Spleen (tissue), 11 donors: ENCODE data around the gene SYT14. TPM values are rescaled to one million over a fixed set of nuclear protein-coding genes. Genes with fewer than 3 reads are reported as not detected.
"Not testable (repeated sequence)": the region's sequence is repeated elsewhere in the genome, so short reads cannot be mapped to it uniquely, and the experiment has no call there.

Experiments
- DNase-seq: peaks from one replicate; pipeline ENCODE4 v3.0.0-alpha.2; 2020
- H3K27ac ChIP-seq, 8 donors: fragments of 200-600 bp; sonication (generic) in 7 of 8; 1 replicate in 4 of 8; 2 replicates in 4 of 8; pipeline versions ENCODE4 v1.5.0 to v1.8.0; 2016 to 2021; ENCODE audit warnings: inconsistent platforms in 4 of 8, mild to moderate bottlenecking in 4 of 8, moderate library complexity in 1 of 8
- H3K27me3 ChIP-seq, 7 donors: fragments of 200-600 bp; sonication (generic) in 6 of 7; replicated peaks in 1 of 7; 1 replicate in 4 of 7; 2 replicates in 3 of 7; pipeline versions ENCODE4 v1.5.0 to v1.8.0; 2016 to 2021; ENCODE audit warnings: inconsistent platforms in 3 of 7, mild to moderate bottlenecking in 1 of 7
- H3K36me3 ChIP-seq, 6 donors: fragments of 200-600 bp; sonication (generic) in 5 of 6; 1 replicate in 4 of 6; 2 replicates in 2 of 6; pipeline versions ENCODE4 v1.5.0 to v1.8.0; 2016 to 2021; ENCODE audit warnings: inconsistent platforms in 2 of 6
- H3K4me1 ChIP-seq, 6 donors: fragments of 200-600 bp; sonication (generic) in 5 of 6; 1 replicate in 3 of 6; 2 replicates in 3 of 6; pipeline versions ENCODE4 v1.5.0 to v1.8.0; 2016 to 2021; ENCODE audit warnings: inconsistent platforms in 3 of 6
- H3K4me3 ChIP-seq, 8 donors: fragments of 200-600 bp; sonication (generic) in 7 of 8; 1 replicate in 4 of 8; 2 replicates in 4 of 8; pipeline versions ENCODE4 v1.5.0 to v1.8.0; 2016 to 2021; ENCODE audit warnings: inconsistent platforms in 4 of 8, mild to moderate bottlenecking in 4 of 8, moderate library complexity in 2 of 8
- H3K9me3 ChIP-seq, 8 donors: fragments of 200-600 bp; sonication (generic) in 7 of 8; 1 replicate in 4 of 8; 2 replicates in 4 of 8; pipeline versions ENCODE4 v1.5.0 to v1.8.0; 2016 to 2021; ENCODE audit warnings: inconsistent platforms in 4 of 8
- CTCF ChIP-seq, 11 experiments: fragments of 200-600 bp in 7 of 11; fragments of 450-650 bp in 4 of 11; sonication (generic) in 4 of 11; IDR thresholded peaks in 8 of 11; conservative IDR thresholded peaks in 3 of 11; 1 replicate in 7 of 11; 2 replicates in 4 of 11; pipeline versions ENCODE4 v1.4.0 to v1.8.0; 2016 to 2021; ENCODE audit warnings: antibody characterized with exemption in 11 of 11, inconsistent platforms in 4 of 11, mild to moderate bottlenecking in 1 of 11
- POLR2A ChIP-seq, 3 donors: fragments of 450-650 bp; IDR thresholded peaks; one replicate each; pipeline ENCODE4 v1.5.1; 2017; ENCODE audit warnings: antibody characterized with exemption in 3 of 3, mild to moderate bottlenecking in 1 of 3
- POLR2AphosphoS5 ChIP-seq, 3 donors: sonication (generic); formaldehyde crosslinking; IDR thresholded peaks; one replicate each; pipeline ENCODE4 v1.5.1; 2017; ENCODE audit warnings: antibody characterized with exemption in 3 of 3
- WGBS, 5 donors: extraction: QIAGEN DNeasy Blood & Tissue Kit in 3 of 5; methylation state at CpG; one replicate each; pipeline versions ENCODE4 v1.1.5 to v1.1.7; 2013 to 2018; 5-methylcytosine and 5-hydroxymethylcytosine counted together
- intact Hi-C: fragments of 100-400 bp; cut with DNase I; formaldehyde crosslinking; loops from one replicate; pipeline ENCODE4 v1.15.0; 2023; ENCODE audit warnings: low total_unique reads
- polyA plus RNA-seq, 3 donors: library from polyadenylated mRNA; stranded (reverse); fragments of 200-250 nt; gene quantifications; one replicate each; pipeline ENCODE4 v1.2.1, GENCODE V29; 2013
- total RNA-seq, 7 donors: library from RNA; depleted of rRNA in 3 of 7; stranded (reverse); fragments of >200 nt in 3 of 7; fragmentation: NEBNext Ultra II Directional in 4 of 7; extraction: Animal tissue kit (Norgen Biotek cat#: 25700) in 4 of 7; gene quantifications; one replicate each; pipeline versions ENCODE4 v1.1.0 to v1.2.1, GENCODE V29; 2016 to 2021
- donor health status: healthy with polysubstance abuse.
- donor health status: DM: no; HTN: no; CAD: no; lungs with moderate emphysema.
- donor health status: DM: no; HTN: no; CAD: no.
- donor health status: Bipolar disorder and iron deficiency.
- donor health status: healthy.
- donor health status: DM: no; HTN: no; CAD: no.
- donor health status: DM: yes; HTN: yes; CAD: no.

Gene SYT14
- total and polyA plus RNA-seq, 10 donors: under 0.01 TPM; not detected in 9

GRCh38 chr1:209893751-209894150 lies 44.3 kb upstream of the SYT14 start:
- intact Hi-C loops: no loop called here
- no peaks in the 10 kb centered on the region for H3K4me1 ChIP-seq
- H3K4me3 ChIP-seq: no peak overlapping the region
- no peaks in the 10 kb centered on the region for H3K9me3 ChIP-seq
- 90 to 93% (median 91%) methylated on average over 6 of the region's 6 CpGs for WGBS, 5 donors
- no peak for TF ChIP-seq POLR2AphosphoS5 (IDR thresholded peaks at IDR 0.05)
- TF ChIP-seq POLR2A (IDR thresholded peaks at IDR 0.05): no peak
- TF ChIP-seq CTCF (IDR thresholded peaks at IDR 0.05 in 8 of 11, conservative IDR thresholded peaks at IDR 0.05 in 3 of 11): no peak
- no peak for DNase-seq
- H3K27ac ChIP-seq: no peak overlapping the region
- H3K36me3 ChIP-seq: no peaks in the 10 kb centered on the region
- H3K27me3 ChIP-seq: peaks cover 0 to 8% (median 0%) of the 10 kb centered on the region in 7 donors

- no peak overlapping the region for H3K27ac ChIP-seq
- no peak for DNase-seq
- no peaks in the 10 kb centered on the region for H3K36me3 ChIP-seq
- H3K4me1 ChIP-seq: no peaks in the 10 kb centered on the region
- intact Hi-C loops: no loop called here
- H3K27me3 ChIP-seq: peaks cover 0 to 10% (median 0%) of the 10 kb centered on the region in 7 donors
- no peak overlapping the region for H3K4me3 ChIP-seq
- TF ChIP-seq POLR2A (IDR thresholded peaks at IDR 0.05) (no peak), POLR2AphosphoS5 (IDR thresholded peaks at IDR 0.05) (no peak), CTCF (IDR thresholded peaks at IDR 0.05 in 8 of 11, conservative IDR thresholded peaks at IDR 0.05 in 3 of 11) (no peak)
- 43 to 63% (median 54%) methylated on average over 4 of the region's 4 CpGs for WGBS, 5 donors
- no peaks in the 10 kb centered on the region for H3K9me3 ChIP-seq
Observed at GRCh38 chr1:209895709-209896108, 42.3 kb upstream of the SYT14 start.

GRCh38 chr1:209896346-209896745 lies 41.7 kb upstream of the SYT14 start:
- no peaks in the 10 kb centered on the region for H3K4me1 ChIP-seq
- 76 to 91% (median 81%) methylated on average over 4 of the region's 4 CpGs for WGBS, 5 donors
- TF ChIP-seq CTCF (IDR thresholded peaks at IDR 0.05 in 8 of 11, conservative IDR thresholded peaks at IDR 0.05 in 3 of 11) (no peak), POLR2AphosphoS5 (IDR thresholded peaks at IDR 0.05) (no peak), POLR2A (IDR thresholded peaks at IDR 0.05) (no peak)

GRCh38 chr1:209898271-209898670 lies 39.7 kb upstream of the SYT14 start:
- WGBS, 5 donors: 83 to 88% (median 85%) methylated on average over 6 of the region's 6 CpGs
- intact Hi-C loops, H3K36me3 ChIP-seq: not testable (repeated sequence)

More at GRCh38 chr1:209896346-209896745, 41.7 kb upstream of the SYT14 start:
- Histone ChIP-seq H3K4me3 (no peak overlapping the region), H3K27ac (no peak overlapping the region), H3K27me3 (peaks cover 0 to 10% (median 0%) of the 10 kb centered on the region in 7 donors), H3K36me3 (no peaks in the 10 kb centered on the region), H3K9me3 (no peaks in the 10 kb centered on the region)
- no peak for DNase-seq
- intact Hi-C loops: no loop called here

GRCh38 chr1:209898851-209899250 lies 39.2 kb upstream of the SYT14 start:
- H3K36me3 ChIP-seq, DNase-seq, H3K27ac ChIP-seq, H3K9me3 ChIP-seq, intact Hi-C loops, H3K4me3 ChIP-seq, H3K4me1 ChIP-seq: not testable (repeated sequence)
- WGBS, 5 donors: 78 to 94% (median 94%) methylated on average over 6 to 21 of the region's 21 CpGs
- H3K27me3 ChIP-seq: peaks cover 0 to 10% (median 0%) of the 10 kb centered on the region in 7 donors

More at GRCh38 chr1:209898271-209898670, 39.7 kb upstream of the SYT14 start:
- peaks cover 0 to 10% (median 0%) of the 10 kb centered on the region in 7 donors for H3K27me3 ChIP-seq
- not testable (repeated sequence) for H3K4me3 ChIP-seq, H3K9me3 ChIP-seq, H3K27ac ChIP-seq, DNase-seq, H3K4me1 ChIP-seq
